Activated CD4-positive, CD25-positive, alpha-beta regulatory T cell treated with anti-CD3 and anti-CD28 coated beads, Interleukin-2, amount 50 U/mL, for 24 hours (primary cell): ENCODE data around the gene GTF2I.
"Not testable (repeated sequence)": the region's sequence is repeated elsewhere in the genome, so short reads cannot be mapped to it uniquely, and the experiment has no call there.

Experiments
- ATAC-seq, 2 donors: fragments of 150-1000 bp; cut with Tn5 transposase; one replicate each; pipeline ENCODE4 v1.10.0; 2021; ENCODE audit warnings: mild to moderate bottlenecking in 1 of 2, moderate library complexity in 1 of 2

Gene GTF2I

DNA sequence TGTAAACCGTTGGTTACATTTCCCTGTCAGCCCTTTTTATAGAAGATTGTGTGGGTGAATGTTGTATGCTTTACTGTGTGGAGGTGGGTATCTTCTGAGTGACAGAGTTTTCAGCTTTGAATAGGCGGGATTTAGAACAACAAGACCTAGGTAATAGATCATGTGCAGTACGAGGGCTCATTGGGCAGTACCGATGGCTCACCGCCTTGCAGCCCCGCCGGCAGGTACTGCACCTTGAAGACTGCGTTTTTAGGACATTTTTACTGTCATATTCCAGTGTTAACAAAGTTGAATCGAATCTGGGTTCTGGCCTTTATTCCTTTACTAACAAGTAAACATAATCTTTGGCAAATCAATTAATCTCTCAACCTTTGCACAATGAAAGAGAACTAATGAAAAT, 60.4 kb downstream of the GTF2I start:
- no peak for ATAC-seq

- no peak for ATAC-seq
Measured at GRCh38 chr7:74718336-74718735, 60.8 kb downstream of the GTF2I start.

GRCh38 chr7:74722153-74722552, 64.6 kb downstream of the GTF2I start:
- ATAC-seq = no peak

GRCh38 chr7:74725840-74726239, 68.3 kb downstream of the GTF2I start:
- no peak for ATAC-seq

GRCh38 chr7:74726309-74727101, 69.0 kb downstream of the GTF2I start:
- ATAC-seq = no peak

GRCh38 chr7:74728686-74729085, 71.2 kb downstream of the GTF2I start:
- not testable (repeated sequence) for ATAC-seq

DNA sequence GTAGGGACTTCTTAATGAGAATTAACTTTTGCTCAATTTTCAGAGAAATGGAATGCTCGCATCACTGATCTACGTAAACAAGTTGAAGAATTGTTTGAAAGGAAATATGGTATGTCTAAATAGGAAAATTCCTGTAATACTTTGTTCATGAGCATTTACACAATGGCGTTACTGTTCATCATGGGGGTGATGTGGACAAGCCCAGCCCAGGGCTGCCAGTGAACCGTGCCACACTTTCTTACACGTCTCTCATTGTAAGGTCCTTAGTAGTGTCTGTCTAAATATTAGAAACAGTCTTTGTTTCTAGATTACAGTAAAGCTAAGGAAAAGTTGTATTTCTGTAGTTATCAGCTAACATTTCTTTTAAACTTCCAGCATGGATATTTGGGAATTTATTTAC, 72.7 kb downstream of the GTF2I start:
- not testable (repeated sequence) for ATAC-seq

DNA sequence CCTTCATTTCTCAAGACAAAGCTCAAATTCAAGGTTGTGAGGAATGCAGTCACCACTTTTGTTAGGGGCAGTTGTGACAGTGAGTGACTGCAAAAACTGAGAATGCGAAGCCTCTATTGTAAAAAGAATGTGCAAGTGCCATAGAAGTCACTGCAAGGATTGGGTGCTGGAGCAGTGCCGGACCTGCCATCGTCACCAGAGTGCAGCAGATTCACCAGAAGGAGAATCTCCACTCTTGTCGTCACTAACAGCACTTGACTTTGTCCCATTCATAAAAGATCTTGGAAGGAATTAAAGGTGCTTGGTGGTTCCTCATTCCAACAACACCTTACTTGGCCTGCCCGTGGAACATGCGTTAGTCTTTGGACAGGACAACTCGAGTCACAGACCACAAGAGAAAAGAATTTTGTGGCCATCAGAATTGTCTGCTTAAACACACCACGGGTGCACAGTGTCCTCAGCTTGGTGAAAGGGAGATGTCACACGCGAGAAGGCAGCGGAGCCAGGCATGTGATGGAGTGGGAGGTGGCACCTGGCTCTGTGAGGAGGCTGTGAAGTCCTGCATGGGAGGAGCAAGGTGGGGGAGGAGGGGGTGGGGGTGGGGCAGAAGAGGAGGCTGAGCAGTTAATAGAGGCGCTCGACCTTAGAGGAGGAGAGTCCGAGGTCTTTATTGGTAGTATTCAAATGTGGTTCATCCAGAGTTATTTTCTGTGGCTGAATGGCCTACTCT, 82.6 kb downstream of the GTF2I start:
- ATAC-seq = not testable (repeated sequence)

DNA sequence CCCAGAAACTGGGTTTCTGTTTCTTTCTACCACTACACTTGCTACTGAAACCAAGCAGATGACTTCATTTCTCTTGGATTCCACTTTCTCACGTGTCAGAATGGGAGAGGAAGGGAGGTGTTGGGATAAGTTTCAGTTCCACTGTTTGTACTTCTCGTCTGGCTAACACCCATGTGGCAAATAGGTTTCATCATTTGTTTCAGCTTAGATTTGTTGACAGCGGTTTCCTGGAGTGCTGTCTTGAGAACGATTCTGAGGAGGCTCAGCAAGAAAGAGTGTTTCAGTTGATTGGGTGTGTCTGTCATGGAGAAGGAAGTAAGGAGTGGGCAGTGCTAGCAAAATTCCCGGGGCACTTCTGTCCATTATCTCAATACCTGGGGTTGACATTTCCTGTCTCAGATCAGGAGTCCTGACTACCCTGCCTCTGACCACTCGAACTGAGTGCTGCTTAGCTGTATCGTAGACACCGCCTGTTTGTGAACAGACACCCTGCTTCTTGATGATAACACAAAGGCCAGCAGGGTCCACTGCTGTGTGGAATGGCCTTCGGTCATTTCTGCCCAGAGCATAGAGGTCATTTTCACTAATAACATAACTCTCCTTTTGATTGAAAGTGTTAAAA, 86.5 kb downstream of the GTF2I start:
- ATAC-seq = not testable (repeated sequence)

GRCh38 chr7:74753921-74754482, 96.5 kb downstream of the GTF2I start:
- not testable (repeated sequence) for ATAC-seq

- ATAC-seq = not testable (repeated sequence)
Measured at GRCh38 chr7:74756673-74757072, 99.2 kb downstream of the GTF2I start.

GRCh38 chr7:74758268-74758667, 100.8 kb downstream of the GTF2I start:
- not testable (repeated sequence) for ATAC-seq

GRCh38 chr7:74758982-74759381, 101.5 kb downstream of the GTF2I start:
- not testable (repeated sequence) for ATAC-seq

- peak; percentile 51 to 57 for ATAC-seq
Measured at GRCh38 chr7:74765205-74765918, 107.8 kb downstream of the GTF2I start.

GRCh38 chr7:74766509-74766908, 109.0 kb downstream of the GTF2I start:
- ATAC-seq = not testable (repeated sequence)

- ATAC-seq = not testable (repeated sequence)
Measured at GRCh38 chr7:74766991-74767390, 109.5 kb downstream of the GTF2I start.

- ATAC-seq = not testable (repeated sequence)
Measured at GRCh38 chr7:74770062-74770461, 112.5 kb downstream of the GTF2I start.

- ATAC-seq = not testable (repeated sequence)
Measured at GRCh38 chr7:74772093-74772492, 114.6 kb downstream of the GTF2I start.

- peak; percentile 53 to 59 for ATAC-seq
Measured at GRCh38 chr7:74773760-74774750, 116.5 kb downstream of the GTF2I start, which contains the start of gene NCF1. Gene NCF1, plus strand, starts transcription at chr7:74774011. Its CDS starts 21 bp downstream, at chr7:74774032.

DNA sequence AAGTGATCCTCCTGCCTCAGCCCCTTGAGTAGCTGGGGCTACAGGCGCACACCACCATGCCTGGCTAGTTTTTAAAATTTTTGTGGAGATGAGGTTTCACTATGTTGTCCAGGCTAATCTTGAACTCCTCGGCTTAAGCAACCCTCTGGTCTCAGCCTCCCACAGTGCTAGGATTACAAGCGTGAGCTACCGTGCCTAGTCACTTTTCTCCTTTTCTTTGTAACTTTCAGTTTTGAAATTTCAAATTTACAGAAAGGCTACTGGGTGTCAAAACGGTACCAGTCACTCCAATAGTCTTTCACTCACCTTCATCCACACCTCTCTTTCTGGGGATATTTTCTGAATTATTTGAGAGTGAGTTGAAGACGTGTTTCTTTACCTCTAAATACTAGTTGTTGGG, 117.6 kb downstream of the GTF2I start:
- peak; percentile 58 to 69 for ATAC-seq

- not testable (repeated sequence) for ATAC-seq
Measured at GRCh38 chr7:74779053-74779452, 121.5 kb downstream of the GTF2I start.
